ENCODE results near the gene SSBP3.

- TF ChIP-seq POLR2A (IDR thresholded peaks at IDR 0.05; ENCODE audit: low read depth) (no peak), CTCF (IDR thresholded peaks at IDR 0.05) (no peak)
Measured at GRCh38 chr1:54400329-54400728, 5.9 kb downstream of the SSBP3 start.
